ENCODE measurements around the gene SLC12A9. TPM values are rescaled to one million over a fixed set of nuclear protein-coding genes. Genes with fewer than 3 reads are reported as not detected.
A peak's percentile ranks its signal among the peaks of the same experiment; 100 is the strongest.
"Not testable (repeated sequence)": the region's sequence is repeated elsewhere in the genome, so short reads cannot be mapped to it uniquely, and the experiment has no call there.

SLC12A9 gene
- polyA plus RNA-seq (2012; ENCODE audit: insufficient read depth, insufficient read length, low read depth): 60.4 TPM

GRCh38 chr7:100852048-100852872, at the start of gene SLC12A9:
Gene SLC12A9, plus strand, starts transcription at chr7:100852713. Its CDS starts 1,485 bp downstream, at chr7:100854198.
- H3K36me3 ChIP-seq: no peaks in the 10 kb centered on the region
- peak; percentile 97 for DNase-seq
- no peaks in the 10 kb centered on the region for H3K27me3 ChIP-seq
- no peaks in the 10 kb centered on the region for H3K9me3 ChIP-seq
- H3K4me3 ChIP-seq (ENCODE audit: low read depth, low read length): peak within 1 kb of the TSS; percentile 78
- peak; percentile 89 for TF ChIP-seq CTCF (IDR thresholded peaks at IDR 0.05; ENCODE audit: low read depth, low read length)
- H3K4me1 ChIP-seq: 0 out of 2 replicates have a peak, but pooled peaks cover 2% of the 10 kb centered on the region

- no peak for DNase-seq
- peaks cover 18% of the 10 kb centered on the region for H3K4me1 ChIP-seq
- peak overlapping the region; percentile 24 for H3K4me3 ChIP-seq (ENCODE audit: low read depth, low read length)
- no peak for TF ChIP-seq CTCF (IDR thresholded peaks at IDR 0.05; ENCODE audit: low read depth, low read length)
- H3K27me3 ChIP-seq: no peaks in the 10 kb centered on the region
- H3K36me3 ChIP-seq: no peaks in the 10 kb centered on the region
- no peaks in the 10 kb centered on the region for H3K9me3 ChIP-seq
Measured at GRCh38 chr7:100802951-100803350, 49.6 kb upstream of the SLC12A9 start.

GRCh38 chr7:100803398-100804161, 48.9 kb upstream of the SLC12A9 start:
- H3K4me3 ChIP-seq (ENCODE audit: low read depth, low read length): peak overlapping the region; percentile 24
- no peak for TF ChIP-seq CTCF (IDR thresholded peaks at IDR 0.05; ENCODE audit: low read depth, low read length)
- H3K27me3 ChIP-seq: no peaks in the 10 kb centered on the region
- no peaks in the 10 kb centered on the region for H3K36me3 ChIP-seq
- no peaks in the 10 kb centered on the region for H3K9me3 ChIP-seq
- DNase-seq: peak; percentile 88
- H3K4me1 ChIP-seq: peaks cover 18% of the 10 kb centered on the region

- H3K4me1 ChIP-seq: peaks cover 18% of the 10 kb centered on the region
- H3K4me3 ChIP-seq (ENCODE audit: low read depth, low read length): no peak overlapping the region
- DNase-seq: no peak
- no peaks in the 10 kb centered on the region for H3K9me3 ChIP-seq
- H3K36me3 ChIP-seq: no peaks in the 10 kb centered on the region
- no peaks in the 10 kb centered on the region for H3K27me3 ChIP-seq
- no peak for TF ChIP-seq CTCF (IDR thresholded peaks at IDR 0.05; ENCODE audit: low read depth, low read length)
Measured at GRCh38 chr7:100804681-100805431, 47.7 kb upstream of the SLC12A9 start.

GRCh38 chr7:100806276-100806675, 46.2 kb upstream of the SLC12A9 start:
- H3K9me3 ChIP-seq: no peaks in the 10 kb centered on the region
- no peak for TF ChIP-seq CTCF (IDR thresholded peaks at IDR 0.05; ENCODE audit: low read depth, low read length)
- no peaks in the 10 kb centered on the region for H3K36me3 ChIP-seq
- no peak overlapping the region for H3K4me3 ChIP-seq (ENCODE audit: low read depth, low read length)
- no peaks in the 10 kb centered on the region; the same call in 1 of the 2 replicates for H3K27me3 ChIP-seq
- H3K4me1 ChIP-seq: peaks cover 18% of the 10 kb centered on the region
- no peak for DNase-seq

GRCh38 chr7:100806883-100807282, 45.6 kb upstream of the SLC12A9 start:
- H3K9me3 ChIP-seq; H3K36me3 ChIP-seq; H3K4me3 ChIP-seq (ENCODE audit: low read depth, low read length); H3K27me3 ChIP-seq; DNase-seq: not testable (repeated sequence)
- H3K4me1 ChIP-seq: peaks cover 16% of the 10 kb centered on the region

Data from BE2C (cell line).